HG03095 (cell line): ENCODE results near the gene SPEM1.

Experiments
- ATAC-seq: cut with Tn5 transposase; IDR thresholded peaks from one replicate; pipeline ENCODE4 v1.9.1; 2021; ENCODE audit warnings: moderate library complexity; ENCODE audit not compliant: unreplicated experiment

SPEM1 gene

GRCh38 chr17:7439462-7440112 lies 19.5 kb downstream of the SPEM1 start, which contains the start of gene FGF11:
Gene FGF11, plus strand, starts transcription at chr17:7439512. Its CDS starts 109 bp downstream, at chr17:7439621.
- no peak for ATAC-seq

GRCh38 chr17:7440113-7440833 lies 20.1 kb downstream of the SPEM1 start:
- ATAC-seq = no peak

- no peak for ATAC-seq
Measured at GRCh38 chr17:7440834-7441195, 20.7 kb downstream of the SPEM1 start.

GRCh38 chr17:7441266-7441665 lies 21.1 kb downstream of the SPEM1 start:
- ATAC-seq = no peak

- no peak for ATAC-seq
Measured at GRCh38 chr17:7442142-7442541, 22.0 kb downstream of the SPEM1 start.

- ATAC-seq = no peak
Measured at GRCh38 chr17:7443499-7444485, 23.7 kb downstream of the SPEM1 start.

GRCh38 chr17:7444682-7445618 lies 24.8 kb downstream of the SPEM1 start, which contains the start of gene CHRNB1:
Gene CHRNB1, plus strand, starts transcription at chr17:7445061. Its CDS starts 67 bp downstream, at chr17:7445128.
- no peak for ATAC-seq

GRCh38 chr17:7445619-7445968 lies 25.5 kb downstream of the SPEM1 start:
- ATAC-seq = no peak

- no peak for ATAC-seq
Measured at GRCh38 chr17:7448461-7448860, 28.3 kb downstream of the SPEM1 start.

- no peak for ATAC-seq
Measured at GRCh38 chr17:7459961-7460545, 39.9 kb downstream of the SPEM1 start.

GRCh38 chr17:7460850-7461660 lies 40.9 kb downstream of the SPEM1 start:
- ATAC-seq = no peak

GRCh38 chr17:7462474-7463371 lies 42.6 kb downstream of the SPEM1 start:
- ATAC-seq = no peak

GRCh38 chr17:7463372-7463846 lies 43.3 kb downstream of the SPEM1 start:
- no peak for ATAC-seq

- no peak for ATAC-seq
Measured at GRCh38 chr17:7464081-7464480, 44.0 kb downstream of the SPEM1 start.

- ATAC-seq = no peak
Measured at GRCh38 chr17:7465597-7466275, 45.6 kb downstream of the SPEM1 start.

- ATAC-seq = no peak
Measured at GRCh38 chr17:7466318-7466638, 46.2 kb downstream of the SPEM1 start.

- ATAC-seq = no peak
Measured at GRCh38 chr17:7466639-7467341, 46.7 kb downstream of the SPEM1 start.
